ENCODE measurements around the gene PTPRN2. TPM values are rescaled to one million over a fixed set of nuclear protein-coding genes. Genes with fewer than 3 reads are reported as not detected.

The PTPRN2 gene
- polyA plus RNA-seq, 1 of the 3 experiments (the other 2 are of a cell fraction), result 4.0 TPM

DNA sequence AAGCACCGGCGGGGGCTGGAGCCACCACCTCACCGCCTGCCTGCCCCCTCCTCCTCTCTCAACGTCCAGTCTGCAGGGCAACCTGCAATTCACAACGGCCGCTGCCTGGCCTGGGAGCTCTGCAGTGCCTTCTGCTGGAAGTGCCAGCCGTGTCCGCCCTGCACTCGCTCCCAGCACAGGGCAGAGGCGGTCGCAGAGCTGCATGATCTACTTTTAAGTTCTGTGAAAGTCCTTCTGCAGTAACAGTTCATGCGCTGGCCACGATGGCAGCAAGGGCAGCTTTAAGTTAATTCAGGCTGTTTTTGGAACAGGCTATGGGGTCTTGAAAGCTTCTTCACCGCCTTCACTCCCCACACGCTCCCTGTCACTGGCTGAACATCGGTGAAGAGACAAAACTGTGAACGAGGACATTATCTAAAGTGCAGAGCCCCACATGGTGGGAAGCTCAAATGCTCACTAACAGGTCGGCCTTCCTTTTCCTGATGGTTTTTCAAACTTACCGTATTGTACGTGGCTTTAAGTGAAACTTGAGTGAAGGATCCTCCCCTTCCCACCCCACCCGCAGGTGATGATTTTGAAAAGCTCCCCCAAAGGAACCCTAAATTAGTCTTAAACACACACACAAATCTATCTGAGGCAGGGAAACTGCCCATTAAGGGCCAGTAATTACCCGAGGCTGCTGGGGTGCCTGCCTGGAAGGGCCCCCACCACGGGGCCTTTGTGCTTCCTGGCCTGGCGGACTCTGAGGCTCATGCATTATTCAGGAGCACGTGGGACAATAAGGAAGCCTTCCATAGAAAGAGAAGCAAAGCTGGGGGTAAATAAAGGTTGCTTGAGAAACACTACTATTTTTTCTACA lies 746.5 kb downstream of the PTPRN2 start:
- ChIA-PET CTCF (interaction anchor here (0.8 to 1.0 kb wide), 3 partner anchors 20 to 409 kb away, joined by 3 read pairs; no protein-coding TSS in a partner anchor), POLR2A (no interaction called here)
- H3K9ac ChIP-seq, result no peak overlapping the region
- no peak overlapping the region for H2AFZ ChIP-seq (ENCODE audit: low read depth)
- no peaks in the 10 kb centered on the region for H3K4me1 ChIP-seq (ENCODE audit: control insufficient read depth in 1 of 2, insufficient read depth in 2 of 2, low read depth in 1 of 2, low read length in 1 of 2)
- no peaks in the 10 kb centered on the region for H4K20me1 ChIP-seq (ENCODE audit: insufficient read depth)
- no peak for DNase-seq
- H3F3A ChIP-seq (replicated peaks; ENCODE audit: insufficient read depth), result no peaks in the 10 kb centered on the region
- H3K4me2 ChIP-seq, result no peak overlapping the region
- no peaks in the 10 kb centered on the region for H3K27me3 ChIP-seq (ENCODE audit: insufficient read depth)
- no peaks in the 10 kb centered on the region for H3K36me3 ChIP-seq (replicated peaks in 1 of 2; ENCODE audit: control insufficient read depth in 1 of 2, insufficient read depth in 2 of 2, low read length in 1 of 2)
- peaks cover 8% of the 10 kb centered on the region; the same call in 1 of the 2 replicates for H3K9me3 ChIP-seq
- no peak overlapping the region for H3K4me3 ChIP-seq (ENCODE audit: low read depth in 2 of 2, low read length in 1 of 2)
- no peak overlapping the region for H3K27ac ChIP-seq (ENCODE audit: low read depth in 2 of 2, low read length in 1 of 2)
- no peaks in the 10 kb centered on the region for H3K79me2 ChIP-seq (ENCODE audit: insufficient read depth)
- WGBS (ENCODE audit: low lambda C conversion rate), result 60% methylated on average over 25 of the region's 25 CpGs
- no peaks in the 10 kb centered on the region for H3K9me2 ChIP-seq
- TF ChIP-seq PBX3 (IDR thresholded peaks at IDR 0.05) (no peak), POLR2AphosphoS5 (IDR thresholded peaks at IDR 0.05; ENCODE audit: low read depth, low read length) (no peak), YY1 (IDR thresholded peaks at IDR 0.05; ENCODE audit: low read depth) (no peak), NRF1 (IDR thresholded peaks at IDR 0.05; ENCODE audit: low read depth, low read length) (no peak), FOXM1 (IDR thresholded peaks at IDR 0.05; ENCODE audit: low read depth) (no peak), FOSL2 (IDR thresholded peaks at IDR 0.05; ENCODE audit: borderline replicate concordance, low read depth) (no peak), TEAD4 (IDR thresholded peaks at IDR 0.05; ENCODE audit: borderline replicate concordance, insufficient read depth) (no peak), IRF3 (IDR thresholded peaks at IDR 0.05; ENCODE audit: low read depth, low read length) (no peak)

GRCh38 chr7:157840174-157840913 lies 747.3 kb downstream of the PTPRN2 start:
- Histone ChIP-seq H3K36me3 (replicated peaks in 1 of 2; ENCODE audit: control insufficient read depth in 1 of 2, insufficient read depth in 2 of 2, low read length in 1 of 2) (no peaks in the 10 kb centered on the region), H3K4me2 (no peak overlapping the region), H4K20me1 (ENCODE audit: insufficient read depth) (no peaks in the 10 kb centered on the region), H3K4me3 (ENCODE audit: low read depth in 2 of 2, low read length in 1 of 2) (no peak overlapping the region), H3K27ac (ENCODE audit: low read depth in 2 of 2, low read length in 1 of 2) (no peak overlapping the region), H3K79me2 (ENCODE audit: insufficient read depth) (no peaks in the 10 kb centered on the region), H3K9me3 (peaks cover 6% of the 10 kb centered on the region; the same call in 1 of the 2 replicates), H3K9me2 (no peaks in the 10 kb centered on the region), H3K27me3 (ENCODE audit: insufficient read depth) (no peaks in the 10 kb centered on the region), H3K9ac (no peak overlapping the region), H3F3A (replicated peaks; ENCODE audit: insufficient read depth) (no peaks in the 10 kb centered on the region), H3K4me1 (ENCODE audit: control insufficient read depth in 1 of 2, insufficient read depth in 2 of 2, low read depth in 1 of 2, low read length in 1 of 2) (no peaks in the 10 kb centered on the region), H2AFZ (ENCODE audit: low read depth) (no peak overlapping the region)
- ChIA-PET POLR2A (no interaction called here), CTCF (interaction anchor here (0.8 to 1.0 kb wide), 3 partner anchors 21 to 408 kb away, joined by 3 read pairs; no protein-coding TSS in a partner anchor)
- TF ChIP-seq, protein P1, sequence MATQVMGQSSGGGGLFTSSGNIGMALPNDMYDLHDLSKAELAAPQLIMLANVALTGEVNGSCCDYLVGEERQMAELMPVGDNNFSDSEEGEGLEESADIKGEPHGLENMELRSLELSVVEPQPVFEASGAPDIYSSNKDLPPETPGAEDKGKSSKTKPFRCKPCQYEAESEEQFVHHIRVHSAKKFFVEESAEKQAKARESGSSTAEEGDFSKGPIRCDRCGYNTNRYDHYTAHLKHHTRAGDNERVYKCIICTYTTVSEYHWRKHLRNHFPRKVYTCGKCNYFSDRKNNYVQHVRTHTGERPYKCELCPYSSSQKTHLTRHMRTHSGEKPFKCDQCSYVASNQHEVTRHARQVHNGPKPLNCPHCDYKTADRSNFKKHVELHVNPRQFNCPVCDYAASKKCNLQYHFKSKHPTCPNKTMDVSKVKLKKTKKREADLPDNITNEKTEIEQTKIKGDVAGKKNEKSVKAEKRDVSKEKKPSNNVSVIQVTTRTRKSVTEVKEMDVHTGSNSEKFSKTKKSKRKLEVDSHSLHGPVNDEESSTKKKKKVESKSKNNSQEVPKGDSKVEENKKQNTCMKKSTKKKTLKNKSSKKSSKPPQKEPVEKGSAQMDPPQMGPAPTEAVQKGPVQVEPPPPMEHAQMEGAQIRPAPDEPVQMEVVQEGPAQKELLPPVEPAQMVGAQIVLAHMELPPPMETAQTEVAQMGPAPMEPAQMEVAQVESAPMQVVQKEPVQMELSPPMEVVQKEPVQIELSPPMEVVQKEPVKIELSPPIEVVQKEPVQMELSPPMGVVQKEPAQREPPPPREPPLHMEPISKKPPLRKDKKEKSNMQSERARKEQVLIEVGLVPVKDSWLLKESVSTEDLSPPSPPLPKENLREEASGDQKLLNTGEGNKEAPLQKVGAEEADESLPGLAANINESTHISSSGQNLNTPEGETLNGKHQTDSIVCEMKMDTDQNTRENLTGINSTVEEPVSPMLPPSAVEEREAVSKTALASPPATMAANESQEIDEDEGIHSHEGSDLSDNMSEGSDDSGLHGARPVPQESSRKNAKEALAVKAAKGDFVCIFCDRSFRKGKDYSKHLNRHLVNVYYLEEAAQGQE (IDR thresholded peaks at IDR 0.05; ENCODE audit: low read depth, low read length), result no peak
- no peak for TF ChIP-seq RFX5 (IDR thresholded peaks at IDR 0.05; ENCODE audit: low read length)
- no peak for TF ChIP-seq GATA2 (CRISPR knock-in tag; IDR thresholded peaks at IDR 0.05)
- no peak for TF ChIP-seq MEF2A (IDR thresholded peaks at IDR 0.05; ENCODE audit: borderline replicate concordance, low read depth)
- no peak for TF ChIP-seq IRF3 (IDR thresholded peaks at IDR 0.05; ENCODE audit: low read depth, low read length)
- TF ChIP-seq TCF12 (IDR thresholded peaks at IDR 0.05), result no peak
- TF ChIP-seq CHD2 (IDR thresholded peaks at IDR 0.05; ENCODE audit: low read length, partially characterized antibody), result no peak
- TF ChIP-seq EZH2phosphoT487 (IDR thresholded peaks at IDR 0.05; ENCODE audit: borderline replicate concordance, low read depth), result no peak
- TF ChIP-seq EP300 (IDR thresholded peaks at IDR 0.05; ENCODE audit: borderline replicate concordance in 1 of 2, low read depth in 1 of 2, low read length in 1 of 2), result no peak
- no peak for TF ChIP-seq JUND (IDR thresholded peaks at IDR 0.05)
- no peak for TF ChIP-seq POLR2AphosphoS5 (IDR thresholded peaks at IDR 0.05; ENCODE audit: low read depth, low read length)
- no peak for DNase-seq
- 81% methylated on average over 36 of the region's 36 CpGs for WGBS (ENCODE audit: low lambda C conversion rate)
